HG03039 (cell line): Measurements from ENCODE around the gene CLSTN2.

Experiments used
- ATAC-seq: cut with Tn5 transposase; IDR thresholded peaks from one replicate; pipeline ENCODE4 v1.9.1; 2021; ENCODE audit warnings: mild to moderate bottlenecking, moderate library complexity; ENCODE audit not compliant: unreplicated experiment

The CLSTN2 gene

DNA sequence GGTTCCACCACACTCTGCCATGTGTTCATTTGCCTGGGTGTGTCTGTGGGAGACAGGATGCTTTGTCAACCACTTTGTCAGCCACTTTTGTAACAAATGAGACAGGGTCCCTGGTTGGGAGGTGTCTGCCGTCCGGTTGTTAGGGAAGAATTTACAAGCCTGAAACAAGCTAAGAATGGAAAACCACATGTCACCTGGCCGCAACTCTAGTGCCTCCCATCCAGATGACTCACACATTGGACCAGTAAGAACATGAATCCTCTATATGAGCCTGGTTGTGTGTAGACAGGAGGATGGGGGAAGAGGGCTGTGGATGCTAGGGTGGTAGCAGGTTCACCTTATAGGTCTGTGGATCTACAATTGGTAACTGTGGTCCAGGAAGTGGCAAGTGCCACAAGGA, 335.3 kb downstream of the CLSTN2 start:
- ATAC-seq = no peak

DNA sequence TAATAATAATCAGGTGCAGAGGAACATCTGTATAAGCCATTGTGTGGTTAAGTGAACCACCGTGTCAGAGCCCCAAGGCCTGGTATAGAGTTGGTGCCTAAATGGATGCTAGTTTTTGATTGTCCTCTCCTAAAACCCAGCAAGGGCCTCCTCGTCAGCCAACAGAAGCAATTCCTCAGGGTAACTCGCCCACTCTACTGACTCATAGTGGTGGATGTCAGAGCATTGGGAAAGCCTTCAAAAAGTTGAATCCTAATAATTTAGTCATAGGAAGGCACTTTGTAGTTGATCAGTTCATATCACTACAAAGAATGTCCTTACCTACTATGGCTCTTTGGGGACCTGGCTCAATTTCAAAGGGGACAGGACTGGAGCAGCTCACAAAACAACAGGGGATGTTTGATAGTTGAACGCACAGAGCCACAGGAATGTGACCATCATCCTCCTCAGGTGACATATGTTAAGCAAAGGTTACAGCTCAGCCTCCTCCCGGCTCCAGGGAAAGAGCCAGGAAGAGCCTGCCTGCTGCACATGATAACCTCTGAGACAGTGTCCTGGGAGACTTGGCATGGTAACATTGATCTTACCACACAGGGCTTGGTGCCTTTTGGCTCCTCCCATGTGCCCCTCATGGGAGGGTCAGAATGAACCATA, 338.7 kb downstream of the CLSTN2 start:
- no peak for ATAC-seq

DNA sequence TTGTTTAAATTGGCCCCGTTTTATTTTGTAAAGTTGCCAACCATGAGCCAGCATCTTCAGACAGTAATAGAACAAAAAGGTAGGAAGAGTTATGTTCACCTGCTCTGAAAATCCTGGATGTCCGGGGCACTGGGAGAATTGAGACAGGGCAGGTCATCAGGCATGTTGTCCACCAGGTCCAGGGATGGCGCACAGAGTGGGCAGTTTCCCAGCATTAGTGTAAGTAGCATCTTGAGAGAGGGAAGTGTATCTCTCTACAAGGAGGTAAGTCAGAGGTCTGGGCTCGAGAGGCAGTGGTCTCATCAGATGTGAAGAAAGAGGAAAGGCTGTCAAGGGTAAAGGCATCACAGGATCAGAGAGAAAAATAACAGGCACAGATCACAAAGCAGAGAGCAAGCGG, 339.4 kb downstream of the CLSTN2 start:
- ATAC-seq = no peak

DNA sequence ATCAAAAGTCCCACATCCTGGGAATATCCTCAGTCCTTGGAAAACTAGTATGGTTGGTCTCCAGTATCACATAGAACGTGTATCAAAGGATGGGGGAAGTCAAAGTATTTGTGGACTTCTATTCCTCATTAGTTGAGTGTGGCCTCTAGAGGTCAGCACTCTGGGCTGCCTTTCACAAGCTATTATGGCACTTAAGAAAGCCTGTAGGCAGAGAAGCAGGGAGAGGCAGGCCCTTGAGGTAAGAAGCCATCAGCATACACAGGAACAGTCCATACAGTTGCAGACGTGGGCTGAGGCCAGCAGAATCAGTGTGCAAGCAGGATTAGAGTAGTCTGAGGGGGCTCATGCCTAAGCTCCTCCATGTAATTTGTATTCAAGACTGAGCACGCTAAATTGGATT, 341.7 kb downstream of the CLSTN2 start:
- no peak for ATAC-seq

DNA sequence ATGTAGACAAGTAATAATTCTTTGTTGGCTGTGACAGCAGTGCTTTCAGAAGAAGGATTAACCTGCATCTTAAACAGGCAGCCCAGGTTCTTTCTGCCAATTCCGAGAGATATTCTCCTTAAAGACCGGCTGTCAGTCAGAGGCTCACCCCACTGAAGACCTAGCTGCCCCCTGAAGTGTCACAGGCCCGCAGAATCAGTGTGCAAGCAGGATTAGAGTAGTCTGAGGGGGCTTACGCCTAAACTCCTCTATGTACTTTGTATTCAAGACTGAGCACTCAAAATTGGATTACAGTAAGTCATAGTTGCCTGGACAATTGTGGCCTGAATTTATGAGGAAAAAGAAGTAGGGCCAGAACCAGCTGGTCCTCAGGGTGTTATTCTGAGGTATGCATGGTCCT, 342.9 kb downstream of the CLSTN2 start:
- ATAC-seq = no peak

DNA sequence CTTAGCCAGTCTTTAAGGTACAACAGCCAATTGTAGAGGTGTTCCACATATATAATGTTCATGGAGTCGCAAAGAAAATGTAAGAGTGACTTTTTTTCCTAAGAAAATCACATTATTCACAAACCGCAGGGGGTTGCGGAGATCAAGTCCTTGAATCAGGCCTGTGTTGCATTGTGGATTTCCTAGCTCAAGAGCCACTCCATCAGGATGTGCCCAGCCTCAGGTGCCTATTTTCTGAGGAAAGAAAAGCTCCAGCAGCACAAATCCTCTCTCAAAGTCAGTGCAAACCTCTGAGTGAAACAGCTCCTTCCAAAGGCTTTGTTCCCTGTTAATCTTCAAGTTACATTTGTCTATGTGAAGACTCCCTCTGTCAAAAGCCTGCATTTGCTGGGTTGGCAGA, 349.4 kb downstream of the CLSTN2 start:
- no peak for ATAC-seq

DNA sequence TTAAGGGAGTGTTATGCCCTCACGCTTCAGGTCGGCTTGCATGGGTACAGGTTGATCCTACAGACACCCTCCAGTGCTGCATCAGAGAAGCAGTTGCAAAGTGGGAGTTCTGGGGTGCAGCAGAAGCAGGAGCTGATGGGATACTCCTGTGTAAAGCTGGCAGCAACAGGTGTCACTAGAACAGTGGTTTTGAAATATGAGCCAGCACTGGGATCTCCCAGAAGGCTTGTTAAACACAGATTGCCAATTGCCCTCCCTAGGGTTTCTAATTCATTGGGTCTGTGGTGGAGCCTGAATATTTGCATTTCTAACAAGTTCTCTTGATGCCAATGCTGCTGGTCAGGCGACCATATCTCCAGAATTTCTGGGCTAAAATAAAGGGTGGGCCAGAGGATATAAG, 350.4 kb downstream of the CLSTN2 start:
- ATAC-seq = no peak

DNA sequence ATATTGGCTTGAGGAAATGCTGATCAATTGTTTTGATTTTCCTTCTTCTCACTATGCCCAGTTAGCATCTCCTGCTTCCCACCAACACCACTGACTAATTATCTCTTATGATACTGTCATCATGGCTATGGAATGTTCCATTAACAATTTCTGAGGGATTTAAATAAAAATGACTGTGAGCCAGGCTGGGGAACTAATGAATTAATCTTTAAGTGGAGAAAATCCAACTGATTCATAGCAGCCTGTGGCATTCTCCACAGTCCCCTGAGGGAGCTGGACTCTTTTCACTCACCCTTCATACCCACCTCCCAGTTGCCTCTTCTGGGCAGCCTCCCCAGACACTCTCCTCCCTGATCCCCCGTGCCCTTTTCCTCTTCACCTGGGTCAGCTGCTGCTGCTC, 353.6 kb downstream of the CLSTN2 start:
- ATAC-seq = no peak

DNA sequence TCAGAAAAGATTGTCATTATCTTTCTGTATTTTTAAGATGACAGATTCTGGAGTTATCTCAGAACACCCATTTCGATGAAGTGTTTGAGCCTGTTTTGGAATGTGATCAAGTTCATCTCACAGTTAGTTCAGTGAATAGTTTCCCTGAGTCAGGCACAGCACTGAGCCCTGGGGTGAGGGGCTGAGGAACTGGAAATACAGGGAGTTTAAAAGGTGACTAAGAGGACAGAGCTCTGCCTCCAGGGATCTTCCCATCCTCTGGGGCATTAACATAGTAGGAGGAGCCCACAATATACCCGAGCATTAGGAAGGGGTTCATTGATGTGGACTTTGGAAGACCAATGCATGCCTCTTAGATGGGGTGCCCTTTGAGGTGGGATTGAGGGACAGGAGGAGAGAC, 355.1 kb downstream of the CLSTN2 start:
- ATAC-seq = no peak

DNA sequence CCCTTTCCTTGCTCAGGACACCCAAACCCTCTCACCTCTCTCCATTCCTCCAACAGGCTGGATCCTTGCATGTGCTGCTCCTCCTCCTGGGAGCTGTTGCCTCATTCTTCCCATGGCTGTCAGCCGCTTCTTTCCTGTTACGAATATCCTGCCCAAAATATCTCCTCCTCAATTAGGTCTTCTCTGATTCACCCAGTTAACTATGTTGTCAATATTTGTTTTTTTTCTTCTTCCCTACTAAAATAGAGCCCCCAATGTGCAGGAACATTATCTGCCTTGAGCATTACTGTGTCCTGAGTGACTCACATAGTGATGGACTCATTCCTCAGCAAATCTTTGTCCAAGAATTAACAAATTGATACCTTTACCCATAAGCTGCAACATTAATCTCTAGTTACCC, 357.2 kb downstream of the CLSTN2 start:
- ATAC-seq = no peak

DNA sequence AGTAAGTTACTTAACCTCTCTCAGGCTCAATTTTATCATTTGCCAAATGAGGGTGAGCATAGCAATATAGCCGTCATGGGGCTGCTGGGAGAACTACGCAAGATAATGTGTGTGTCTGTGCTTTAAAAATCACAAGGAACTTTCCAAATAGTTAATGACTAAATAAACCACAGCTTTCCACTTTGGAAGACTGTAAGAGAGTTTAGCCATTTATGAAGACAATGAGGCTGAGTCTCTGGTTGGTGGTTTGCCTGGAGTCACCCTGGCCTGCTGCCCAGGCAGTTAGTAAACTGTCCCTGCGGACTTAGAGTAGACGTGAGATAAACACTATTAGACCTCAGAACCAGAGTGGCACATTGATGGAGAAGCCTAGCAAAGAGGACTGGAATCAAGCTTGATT, 357.7 kb downstream of the CLSTN2 start:
- ATAC-seq = no peak

DNA sequence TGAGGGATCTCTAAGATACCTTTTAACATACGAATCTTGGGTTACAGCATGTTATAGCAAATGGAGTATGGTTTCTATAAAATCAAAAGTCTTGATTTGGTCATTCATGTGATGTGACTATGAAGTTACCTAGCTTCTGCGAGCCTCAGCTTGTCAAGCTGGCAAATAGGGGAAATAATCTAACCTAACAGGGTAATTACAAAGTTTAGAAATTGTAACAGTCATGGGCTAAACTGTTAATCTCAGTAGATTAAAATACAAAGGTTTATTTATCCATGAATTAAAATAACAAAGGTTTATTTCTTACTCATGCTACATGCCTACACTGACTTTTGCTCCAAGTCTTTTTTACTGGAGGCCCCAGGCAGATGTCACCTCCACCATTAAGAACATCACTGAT, 359.1 kb downstream of the CLSTN2 start:
- ATAC-seq = no peak

DNA sequence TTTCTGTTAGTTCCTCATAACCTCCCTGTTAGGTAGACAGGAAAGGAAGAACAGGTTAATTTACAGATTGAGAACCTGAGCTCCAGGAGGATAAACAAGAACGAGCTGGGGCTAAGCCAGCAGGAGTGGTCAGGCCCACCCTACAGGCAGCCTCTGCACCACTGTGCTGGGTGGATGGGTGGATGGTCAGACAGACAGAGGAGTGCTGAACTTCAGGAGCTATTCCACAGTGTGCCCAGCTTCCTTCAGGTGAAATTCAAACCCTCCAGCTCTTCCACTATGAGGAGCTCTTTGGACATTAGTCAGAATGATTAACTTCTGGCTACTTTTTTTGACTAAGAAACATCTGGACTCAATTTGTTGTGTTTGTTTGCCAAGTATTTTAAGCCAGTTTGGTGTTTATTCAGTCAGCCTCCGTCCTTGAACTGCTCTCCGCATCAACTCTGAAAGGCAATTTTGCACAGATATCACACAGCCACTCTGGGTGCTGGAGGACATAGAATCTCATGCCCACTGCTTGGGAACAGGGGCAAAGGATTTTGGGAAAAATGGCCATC, 361.9 kb downstream of the CLSTN2 start:
- ATAC-seq = no peak

DNA sequence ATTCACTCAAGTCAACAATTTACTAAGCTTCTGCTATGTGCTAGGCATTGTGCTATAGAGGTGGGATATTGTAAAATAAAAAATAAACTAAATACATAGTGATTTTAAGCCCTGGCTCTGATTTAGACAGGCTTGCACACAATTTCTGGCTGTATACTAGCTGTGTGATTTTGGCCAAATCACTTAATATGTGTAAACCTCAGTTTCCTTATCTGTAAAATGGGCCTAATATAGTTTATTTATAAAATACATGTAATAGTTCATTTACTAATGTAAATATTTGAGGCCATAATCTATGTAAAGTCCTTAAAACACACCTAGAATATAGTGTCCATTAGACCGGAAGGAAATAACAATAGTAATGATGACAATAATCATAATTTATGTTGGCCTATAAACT, 363.1 kb downstream of the CLSTN2 start:
- no peak for ATAC-seq

DNA sequence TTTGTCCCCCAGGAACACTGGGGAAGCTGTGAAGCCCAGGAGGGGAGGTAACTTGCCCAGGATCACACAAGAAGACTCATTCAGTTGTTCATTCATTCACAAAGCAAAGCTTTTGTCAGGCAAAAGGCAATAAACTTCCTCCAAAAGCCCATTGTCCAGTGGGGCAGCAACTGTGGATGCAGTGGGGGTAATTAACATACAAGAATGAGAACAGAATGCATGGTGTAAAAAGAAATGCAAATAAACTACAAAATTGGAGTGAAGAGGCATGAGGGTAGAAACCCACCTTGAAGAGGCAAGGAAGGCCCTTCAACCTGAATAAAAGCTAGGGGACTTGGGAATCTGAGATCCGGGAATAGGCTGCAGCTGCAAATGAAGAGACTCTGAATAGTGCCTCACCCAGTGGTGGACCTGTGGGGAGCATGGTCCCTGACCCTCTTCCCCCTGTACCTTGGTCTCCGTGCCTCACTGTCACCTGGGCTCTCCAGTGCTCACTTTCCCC, 363.6 kb downstream of the CLSTN2 start:
- no peak for ATAC-seq

DNA sequence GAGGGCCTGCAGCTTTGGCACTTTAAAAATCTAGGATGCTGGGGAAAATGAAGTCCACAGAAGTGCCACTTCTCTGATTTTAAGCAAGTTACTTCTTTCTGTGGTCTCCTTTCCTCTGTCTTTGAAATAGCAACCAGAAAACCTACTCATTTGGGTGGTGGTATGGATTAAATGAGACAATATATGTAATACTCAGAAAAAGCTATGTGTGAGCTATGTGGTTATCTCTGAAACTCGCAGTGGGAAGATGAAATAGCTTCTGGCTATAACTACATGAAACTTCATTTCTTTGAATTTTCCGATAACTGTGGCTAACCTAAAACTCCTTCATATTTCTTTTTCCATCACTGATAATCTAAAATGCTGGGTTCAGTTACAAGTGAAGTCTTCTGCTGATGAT, 368.9 kb downstream of the CLSTN2 start:
- ATAC-seq = no peak

DNA sequence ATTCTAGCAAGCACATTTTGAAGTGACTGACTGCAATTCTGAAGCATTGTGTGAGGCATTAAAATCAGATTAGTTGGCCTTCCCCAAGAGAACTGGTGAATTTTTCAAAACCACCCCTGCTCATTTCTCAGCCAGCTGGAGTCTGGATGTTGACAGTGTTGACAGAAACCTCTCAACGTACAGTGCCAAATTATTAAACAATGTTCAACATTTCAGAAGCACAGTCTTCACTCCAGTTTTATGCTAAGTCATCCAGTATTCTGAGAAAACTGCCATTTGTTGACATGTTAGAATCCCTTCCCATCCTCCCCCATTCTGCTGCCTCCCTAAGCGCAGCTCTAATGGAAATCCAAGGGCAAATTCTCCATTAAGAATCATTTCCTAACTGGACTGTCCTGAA, 373.6 kb downstream of the CLSTN2 start:
- ATAC-seq = no peak

DNA sequence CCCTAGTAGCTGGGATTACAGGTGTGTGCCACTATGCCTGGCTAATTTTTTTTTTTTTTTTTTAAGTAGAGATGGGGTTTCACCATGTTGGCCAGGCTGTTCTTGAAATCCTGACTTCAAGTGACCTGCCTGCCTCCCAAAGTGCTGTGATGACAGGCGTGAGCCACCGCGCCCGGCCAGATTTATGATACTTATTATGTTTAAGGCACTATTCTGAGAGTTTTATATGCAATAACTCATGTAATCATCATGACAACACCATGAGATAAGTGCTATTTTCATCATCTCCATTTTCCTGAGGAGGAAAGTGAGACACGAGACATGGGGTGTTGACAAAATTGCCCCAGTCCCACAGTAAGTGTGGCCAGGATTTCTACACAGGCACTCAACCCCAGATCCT, 376.4 kb downstream of the CLSTN2 start:
- ATAC-seq = no peak

DNA sequence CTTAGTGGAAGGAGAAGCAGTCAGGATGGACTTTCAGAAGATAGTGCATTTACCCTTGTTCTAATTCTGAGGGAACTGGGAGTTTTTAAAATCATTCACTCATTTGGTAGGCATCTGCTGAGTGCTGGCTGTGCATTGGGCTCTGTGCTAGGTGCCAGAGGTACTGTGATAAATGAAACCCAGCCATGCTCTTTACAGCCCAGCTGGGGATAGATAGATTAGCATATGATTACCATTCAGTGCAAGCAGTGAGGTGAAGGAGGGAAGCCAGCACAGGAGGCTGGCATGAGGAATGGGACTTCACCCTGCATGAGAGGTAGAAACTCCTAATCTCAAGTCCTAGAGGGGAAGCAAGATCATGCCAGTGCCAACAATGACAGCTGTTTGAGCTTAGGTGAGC, 381.0 kb downstream of the CLSTN2 start:
- no peak for ATAC-seq

DNA sequence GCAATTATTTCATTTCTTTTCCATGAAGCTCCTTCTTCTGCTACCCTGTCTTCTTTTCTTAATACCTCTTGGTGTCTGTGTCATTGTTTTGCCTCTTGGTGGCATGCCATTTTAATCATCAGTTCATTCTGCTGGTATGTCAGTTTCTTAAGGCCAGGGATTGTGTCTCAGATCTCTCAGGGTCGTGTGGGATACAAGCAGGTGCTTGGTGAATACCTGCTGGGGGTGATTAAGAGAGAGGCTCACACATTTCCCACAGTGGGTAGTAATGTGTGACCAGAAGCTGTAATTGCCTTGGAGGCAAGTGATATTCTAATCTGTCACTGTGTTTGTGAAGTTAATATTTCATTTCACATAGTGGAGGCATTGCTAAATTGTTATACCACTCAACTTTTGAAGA, 381.5 kb downstream of the CLSTN2 start:
- ATAC-seq = no peak

DNA sequence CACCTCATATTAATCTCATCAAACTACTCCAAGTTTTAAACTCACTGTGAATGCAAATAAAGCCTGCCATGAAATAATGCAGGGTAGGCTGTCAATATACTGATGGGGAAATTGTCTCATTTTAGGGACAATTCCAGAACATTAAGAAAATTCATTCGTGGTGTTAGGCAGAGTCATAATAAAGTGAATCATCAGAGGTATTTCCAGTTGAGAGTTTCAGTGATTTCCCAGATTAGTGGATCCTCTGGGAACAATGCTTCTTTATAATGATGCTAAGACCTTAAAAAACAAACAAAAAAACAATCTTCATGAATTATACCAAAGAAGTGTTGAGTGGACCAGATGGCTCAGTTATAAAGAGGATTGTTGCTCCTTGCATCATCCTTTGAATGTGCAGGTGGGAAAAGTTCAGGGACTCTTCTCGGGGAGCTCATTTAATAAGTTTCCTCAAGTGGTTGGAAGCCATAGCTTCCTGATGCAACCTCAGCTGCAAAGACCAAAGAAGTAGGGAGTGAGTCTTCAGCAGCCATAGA, 381.9 kb downstream of the CLSTN2 start:
- ATAC-seq = no peak

DNA sequence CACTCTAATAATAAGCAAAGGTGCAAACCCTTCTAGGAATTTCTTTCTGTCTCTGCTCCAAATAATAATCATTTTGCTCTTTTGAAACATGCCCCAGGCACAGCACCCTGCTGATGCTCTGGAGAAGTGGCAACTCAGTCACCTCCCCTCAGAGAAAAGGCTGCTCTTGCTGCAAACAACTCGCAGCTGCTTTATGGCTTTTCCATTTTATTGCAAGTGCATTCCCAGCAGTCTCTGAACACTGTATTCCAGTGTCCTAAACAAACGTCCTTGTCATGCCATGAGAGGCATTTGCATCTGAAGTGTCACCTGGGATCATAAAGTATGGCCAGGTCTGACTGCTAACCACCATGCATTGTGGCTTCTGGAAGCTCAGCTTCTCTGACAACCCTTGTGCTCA, 384.8 kb downstream of the CLSTN2 start:
- ATAC-seq = no peak

DNA sequence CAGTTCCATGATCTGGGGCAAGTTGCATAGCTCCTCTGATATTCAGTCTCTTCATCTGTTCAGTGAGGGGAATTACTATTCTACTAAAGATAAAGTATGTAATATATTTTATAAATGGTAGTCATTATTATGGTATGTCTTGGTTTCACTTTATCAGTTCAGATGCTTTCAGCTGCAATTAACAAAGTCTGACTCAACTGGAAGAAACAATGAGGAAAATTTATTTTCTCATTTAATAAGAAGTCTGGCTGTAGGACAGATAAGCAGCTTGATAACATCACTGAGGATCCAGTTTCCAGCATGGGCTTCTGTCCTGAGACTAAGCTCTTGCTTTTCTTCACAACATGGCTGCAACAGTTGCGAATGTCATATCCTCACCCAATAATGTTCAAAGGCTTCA, 388.6 kb downstream of the CLSTN2 start:
- ATAC-seq = no peak
